Activated CD8-positive, alpha-beta T cell treated with anti-CD3 and anti-CD28 coated beads for 36 hours (primary cell): ENCODE data around the gene LNX1. TPM values are rescaled to one million over a fixed set of nuclear protein-coding genes. Genes with fewer than 3 reads are reported as not detected.

Experiments
- ATAC-seq: fragments of 200-7000 bp; cut with Tn5 transposase; one replicate; pipeline ENCODE4 v1.10.0; 2021; ENCODE audit warnings: mild to moderate bottlenecking, moderate library complexity
- CTCF ChIA-PET: fragments of 350-600 bp; sonication (Branson Sonifier 250); formaldehyde crosslinking; loops from one replicate; lab custom pipeline; 2021; ENCODE audit warnings: antibody characterized with exemption; lab: Charles Lee
- POLR2A ChIA-PET: fragments of 350-600 bp; sonication (Branson Sonifier 250); formaldehyde crosslinking; loops from one replicate; lab custom pipeline; 2021; ENCODE audit warnings: antibody characterized with exemption; lab: Charles Lee
- DNase-seq: peaks from one replicate; pipeline ENCODE4 v3.0.0-alpha.2; 2020
- H3K27ac Mint-ChIP-seq: one replicate; pipeline ENCODE4 v1.8.0; 2021; ENCODE audit warnings: mild to moderate bottlenecking, mixed read lengths
- H3K27me3 Mint-ChIP-seq: one replicate; pipeline ENCODE4 v1.8.0; 2021; ENCODE audit warnings: mixed read lengths
- H3K36me3 Mint-ChIP-seq: one replicate; pipeline ENCODE4 v1.8.0; 2021; ENCODE audit warnings: low read depth, mixed read lengths
- H3K4me1 Mint-ChIP-seq: one replicate; pipeline ENCODE4 v1.8.0; 2021; ENCODE audit warnings: low read depth, mixed read lengths
- H3K4me3 Mint-ChIP-seq: one replicate; pipeline ENCODE4 v1.8.0; 2021; ENCODE audit warnings: mild to moderate bottlenecking, moderate library complexity, mixed read lengths
- H3K9me3 Mint-ChIP-seq: one replicate; pipeline ENCODE4 v1.8.0; 2021; ENCODE audit warnings: mixed read lengths
- CTCF ChIP-seq: fragments of 200-600 bp; IDR thresholded peaks from one replicate; pipeline ENCODE4 v1.8.0; 2022; ENCODE audit warnings: antibody characterized with exemption, mild to moderate bottlenecking
- intact Hi-C: fragments of 100-400 bp; cut with micrococcal nuclease; formaldehyde crosslinking; loops from one replicate; pipeline ENCODE4 v1.10.0; 2022
- total RNA-seq, 2 experiments: library from RNA; stranded (reverse); gene quantifications; one replicate each; pipeline ENCODE4 v1.2.3, GENCODE V29; 2021

Gene LNX1
- total RNA-seq, 2 experiments from 2014 or later = not detected

GRCh38 chr4:53586121-53586816 is 5.0 kb downstream of the LNX1 start:
- H3K27me3 Mint-ChIP-seq = peaks cover 24% of the 10 kb centered on the region

GRCh38 chr4:53584658-53585057 is 6.6 kb downstream of the LNX1 start:
- DNase-seq (no peak), ATAC-seq (no peak)
- peaks cover 10% of the 10 kb centered on the region for H3K27me3 Mint-ChIP-seq
- H3K9me3 Mint-ChIP-seq = no peaks in the 10 kb centered on the region
- H3K36me3 Mint-ChIP-seq = no peaks in the 10 kb centered on the region
- POLR2A ChIA-PET = no interaction called here
- H3K4me1 Mint-ChIP-seq = no peaks in the 10 kb centered on the region
- H3K4me3 Mint-ChIP-seq = no peak overlapping the region
- no peak overlapping the region for H3K27ac Mint-ChIP-seq
- CTCF ChIA-PET = no interaction called here
- no peak for TF ChIP-seq CTCF
- intact Hi-C loops = no loop called here

More at GRCh38 chr4:53586121-53586816, 5.0 kb downstream of the LNX1 start:
- no peaks in the 10 kb centered on the region for H3K9me3 Mint-ChIP-seq
- ChIA-PET CTCF (no interaction called here), POLR2A (no interaction called here)
- no peak for DNase-seq
- no peak overlapping the region for H3K4me3 Mint-ChIP-seq
- intact Hi-C loops = no loop called here
- no peak for ATAC-seq
- H3K36me3 Mint-ChIP-seq = no peaks in the 10 kb centered on the region
- H3K4me1 Mint-ChIP-seq = peaks cover under 1% of the 10 kb centered on the region
- H3K27ac Mint-ChIP-seq = no peak overlapping the region
- no peak for TF ChIP-seq CTCF

GRCh38 chr4:53583513-53583912 is 7.8 kb downstream of the LNX1 start:
- peaks cover 10% of the 10 kb centered on the region for H3K27me3 Mint-ChIP-seq
- ChIA-PET CTCF (no interaction called here), POLR2A (interaction anchor here (0.8 kb wide), 1 partner anchor 9 kb away, joined by 3 read pairs; no protein-coding TSS in a partner anchor)
- no peak overlapping the region for H3K4me3 Mint-ChIP-seq
- H3K36me3 Mint-ChIP-seq = no peaks in the 10 kb centered on the region
- DNase-seq = no peak
- intact Hi-C loops = no loop called here
- H3K9me3 Mint-ChIP-seq = no peaks in the 10 kb centered on the region
- H3K4me1 Mint-ChIP-seq = no peaks in the 10 kb centered on the region
- H3K27ac Mint-ChIP-seq = no peak overlapping the region
- no peak for ATAC-seq
- no peak for TF ChIP-seq CTCF

GRCh38 chr4:53582194-53582593 is 9.1 kb downstream of the LNX1 start:
- Mint-ChIP-seq H3K9me3 (no peaks in the 10 kb centered on the region), H3K36me3 (no peaks in the 10 kb centered on the region), H3K4me3 (no peak overlapping the region), H3K27me3 (peaks cover 8% of the 10 kb centered on the region), H3K4me1 (no peaks in the 10 kb centered on the region), H3K27ac (no peak overlapping the region)
- POLR2A ChIA-PET = no interaction called here
- DNase-seq (no peak), ATAC-seq (no peak)
- intact Hi-C loops = no loop called here
- CTCF ChIA-PET = no interaction called here
- no peak for TF ChIP-seq CTCF

GRCh38 chr4:53580274-53580673 is 11.0 kb downstream of the LNX1 start:
- Mint-ChIP-seq H3K27me3 (peaks cover 8% of the 10 kb centered on the region), H3K36me3 (no peaks in the 10 kb centered on the region), H3K4me3 (no peak overlapping the region), H3K4me1 (no peaks in the 10 kb centered on the region), H3K9me3 (no peaks in the 10 kb centered on the region), H3K27ac (no peak overlapping the region)
- CTCF ChIA-PET = no interaction called here
- TF ChIP-seq CTCF = no peak
- DNase-seq (no peak), ATAC-seq (no peak)
- intact Hi-C loops = no loop called here
- POLR2A ChIA-PET = no interaction called here
